BJ (cell line): ENCODE measurements around the gene IPMK. TPM values are rescaled to one million over a fixed set of nuclear protein-coding genes. Genes with fewer than 3 reads are reported as not detected.
"Not testable (repeated sequence)": the region's sequence is repeated elsewhere in the genome, so short reads cannot be mapped to it uniquely, and the experiment has no call there.

ENCODE experiments used
- CTCF ChIA-PET: fragments of 350-600 bp; formaldehyde crosslinking; extraction: SDS; loops from one replicate; lab custom pipeline; 2021; ENCODE audit warnings: antibody characterized with exemption, inconsistent platforms; lab: Yijun Ruan, JAX
- POLR2A ChIA-PET: fragments of 300-600 bp; sonication (Branson Sonifier 250); formaldehyde crosslinking; extraction: SDS; loops from one replicate; lab custom pipeline; 2021; ENCODE audit warnings: antibody characterized with exemption; lab: Charles Lee
- DNase-seq: peaks from one replicate; pipeline ENCODE4 v3.0.0-alpha.2; 2011; ENCODE audit warnings: low read depth
- H3K27me3 ChIP-seq: 2 replicates; pipeline ENCODE4 v1.6.0; 2011; ENCODE audit warnings: low read length; ENCODE audit not compliant: control insufficient read depth, insufficient read depth
- H3K36me3 ChIP-seq: 2 replicates; pipeline ENCODE4 v1.5.1; 2011; ENCODE audit warnings: low read length; ENCODE audit not compliant: control insufficient read depth, insufficient read depth
- H3K4me3 ChIP-seq: 2 replicates; pipeline ENCODE4 v1.5.1; 2011; ENCODE audit warnings: low read depth, mild to moderate bottlenecking, control low read depth, low read length
- CTCF ChIP-seq: IDR thresholded peaks from 2 replicates; pipeline ENCODE4 v1.5.1; 2011; ENCODE audit warnings: low read depth, mild to moderate bottlenecking, control low read depth, inconsistent platforms, low read length, moderate library complexity; ENCODE audit not compliant: insufficient read depth
- polyA plus RNA-seq: library from polyadenylated mRNA; depleted of rRNA; stranded (reverse); fragments of >200 nt; gene quantifications from 2 replicates; pipeline ENCODE4 v1.2.3, GENCODE V29; 2011

IPMK gene
- polyA plus RNA-seq, 1 experiment = 0.81 TPM

DNA sequence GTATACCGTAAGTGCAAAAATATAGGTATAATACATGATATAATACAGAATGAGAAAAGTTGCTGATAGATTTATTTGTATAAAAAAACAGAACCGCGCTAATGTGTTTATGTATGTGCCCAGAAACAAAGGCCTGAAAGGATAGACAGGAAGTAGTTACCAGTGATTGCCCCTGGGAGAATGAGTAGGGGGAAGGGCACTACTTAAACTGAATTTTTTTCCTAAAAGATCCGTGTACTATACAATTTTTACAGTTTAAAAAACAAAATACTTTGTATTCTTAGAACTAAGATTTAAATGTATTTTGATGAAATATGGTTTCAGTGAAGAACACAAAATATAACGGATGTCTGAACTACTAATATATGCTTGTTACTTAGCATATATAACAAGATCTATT, 2.9 kb downstream of the IPMK start:
- ChIA-PET CTCF (no interaction called here), POLR2A (no interaction called here)
- no peaks in the 10 kb centered on the region for H3K36me3 ChIP-seq
- no peaks in the 10 kb centered on the region for H3K27me3 ChIP-seq
- no peak overlapping the region for H3K4me3 ChIP-seq
- TF ChIP-seq CTCF = no peak
- no peak for DNase-seq

DNA sequence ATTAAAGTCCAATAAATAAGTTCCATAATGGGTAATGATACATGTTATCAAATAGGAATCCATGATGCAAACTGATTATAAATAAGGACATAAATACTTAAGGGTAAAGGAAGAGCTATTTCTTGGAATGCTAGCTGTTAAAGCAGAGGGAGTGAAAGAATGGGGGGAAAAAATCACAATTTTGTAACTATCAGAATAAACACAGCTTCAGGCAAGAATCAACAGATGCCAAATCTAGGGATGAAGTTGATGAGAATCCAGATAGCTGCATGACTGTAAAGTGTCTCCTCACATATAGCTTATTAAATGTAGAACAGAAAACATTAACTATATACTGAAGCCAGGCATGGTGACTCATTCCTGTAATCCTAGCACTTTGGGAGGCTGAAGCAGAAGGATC, 4.9 kb downstream of the IPMK start:
- H3K36me3 ChIP-seq = no peaks in the 10 kb centered on the region
- ChIA-PET POLR2A (no interaction called here), CTCF (interaction anchor here (1.0 to 1.4 kb wide), 3 partner anchors 14 to 86 kb away, joined by 3 read pairs; no protein-coding TSS in a partner anchor)
- DNase-seq = no peak
- H3K27me3 ChIP-seq = no peaks in the 10 kb centered on the region
- no peak overlapping the region for H3K4me3 ChIP-seq
- no peak for TF ChIP-seq CTCF

GRCh38 chr10:58260334-58260733, 7.4 kb downstream of the IPMK start:
- ChIA-PET CTCF (no interaction called here), POLR2A (no interaction called here)
- DNase-seq = no peak
- H3K36me3 ChIP-seq = no peaks in the 10 kb centered on the region
- TF ChIP-seq CTCF = no peak
- no peak overlapping the region for H3K4me3 ChIP-seq
- H3K27me3 ChIP-seq = no peaks in the 10 kb centered on the region

DNA sequence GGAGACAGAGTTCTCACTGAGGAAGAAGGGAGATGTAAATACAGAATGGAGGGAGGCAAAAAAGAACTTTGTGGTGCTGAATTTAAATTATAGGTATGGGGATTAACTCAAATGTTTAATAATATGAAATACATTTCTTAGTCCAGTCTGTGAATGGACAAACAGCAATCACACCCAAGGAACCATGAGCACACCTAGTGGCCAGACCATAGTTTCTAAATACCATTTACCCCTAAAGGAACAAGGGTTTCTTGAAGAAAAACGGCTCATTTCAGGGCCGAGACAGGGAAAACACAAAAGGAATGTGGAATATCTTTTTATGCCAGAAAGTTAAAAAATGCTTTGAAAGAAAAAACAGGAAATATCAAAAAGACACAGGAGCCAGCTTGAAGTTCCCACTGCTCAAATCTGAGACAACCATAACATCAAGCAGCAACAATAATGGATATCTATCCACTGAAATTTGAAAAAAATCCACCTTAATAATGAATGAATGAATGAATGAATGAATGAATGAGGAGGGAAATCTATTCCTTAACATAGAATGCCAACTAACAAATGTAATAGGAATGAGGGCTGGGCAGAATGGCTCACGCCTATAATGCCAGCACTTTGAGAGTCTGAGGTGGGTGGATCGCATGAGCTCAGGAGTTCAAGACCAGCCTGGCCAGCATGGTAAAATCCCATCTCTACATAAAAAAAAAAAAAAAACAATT, 8.6 kb downstream of the IPMK start:
- no peak for DNase-seq
- POLR2A ChIA-PET = no interaction called here
- Histone ChIP-seq H3K27me3 (no peaks in the 10 kb centered on the region), H3K36me3 (no peaks in the 10 kb centered on the region), H3K4me3 (no peak overlapping the region)
- CTCF ChIA-PET = no interaction called here
- peak; percentile 10; the same call in 1 of the 2 replicates for TF ChIP-seq CTCF

GRCh38 chr10:58256013-58256780, 11.5 kb downstream of the IPMK start:
- H3K4me3 ChIP-seq, POLR2A ChIA-PET, H3K27me3 ChIP-seq, DNase-seq, CTCF ChIA-PET, H3K36me3 ChIP-seq: not testable (repeated sequence)
